ENCODE data around the gene RPRD1B. TPM values are rescaled to one million over a fixed set of nuclear protein-coding genes. Genes with fewer than 3 reads are reported as not detected.
A peak's percentile ranks its signal among the peaks of the same experiment; 100 is the strongest.

Gene RPRD1B
- total and polyA plus RNA-seq, 2 donors (not counting 3 experiments of a cell fraction or from before 2014, with no cell fraction given): 13.0 to 29.3 TPM

DNA sequence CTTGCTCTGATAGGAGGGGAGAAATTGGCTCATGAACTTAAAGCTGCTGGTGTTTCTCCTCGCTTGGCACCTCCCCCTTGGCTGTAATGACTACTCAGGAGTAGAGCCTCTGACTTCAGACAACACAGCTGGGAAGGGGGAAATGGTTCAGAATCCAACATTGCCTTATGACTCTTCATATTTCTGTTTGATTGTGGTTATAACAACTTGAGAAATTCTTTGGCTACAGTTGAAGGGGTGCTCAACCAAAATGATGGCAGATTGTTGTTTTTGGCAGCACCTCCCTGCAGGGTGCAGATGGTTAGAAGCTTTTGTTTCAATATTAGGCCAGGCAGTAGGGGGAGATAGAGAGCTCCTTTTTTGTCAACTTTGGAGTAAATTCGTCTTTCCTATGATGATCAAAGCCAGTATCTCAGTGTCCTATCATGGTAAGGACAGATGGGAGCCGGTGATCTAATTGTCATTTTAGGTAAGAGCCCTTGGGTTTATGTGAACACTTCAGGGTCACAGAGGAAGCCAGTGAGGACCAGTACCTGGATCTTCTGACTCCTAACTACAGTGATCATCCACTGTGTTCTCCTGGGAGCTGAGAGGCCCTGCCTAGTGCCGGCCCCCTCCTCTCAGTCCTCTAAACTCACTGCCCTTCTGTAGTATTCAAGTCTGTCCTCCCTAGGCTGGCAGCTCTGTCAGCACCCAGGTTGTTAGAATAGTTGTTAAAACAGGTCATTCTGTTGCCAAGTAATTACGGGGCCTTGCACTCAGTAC, 39.9 kb downstream of the RPRD1B start:
- Histone ChIP-seq H3K4me3 (replicated peaks in 1 of 3; ENCODE audit: insufficient read depth in 1 of 3, low read depth in 1 of 3, low read length in 3 of 3) (no peak overlapping the region), H3K4me2 (ENCODE audit: insufficient read depth, low read length) (peak overlapping the region; percentile 9), H4K20me1 (replicated peaks; ENCODE audit: control insufficient read depth, extremely low read depth, insufficient read depth, low read length) (no peaks in the 10 kb centered on the region), H3K36me3 (ENCODE audit: control insufficient read depth in 2 of 2, extremely low read depth in 1 of 2, insufficient read depth in 2 of 2, low read length in 2 of 2) (peaks cover 9 to 10% of the 10 kb centered on the region in 2 experiments), H3K27ac (ENCODE audit: insufficient read depth, low read depth, low read length) (peak overlapping the region; percentile 35), H3K27me3 (ENCODE audit: control insufficient read depth in 2 of 2, insufficient read depth in 2 of 2, low read length in 2 of 2) (no peaks in the 10 kb centered on the region), H3K9me3 (replicated peaks; ENCODE audit: control insufficient read depth, insufficient read depth, low read length) (no peaks in the 10 kb centered on the region), H3K4me1 (ENCODE audit: control insufficient read depth, extremely low read depth, insufficient read depth, low read length) (peaks cover 14% of the 10 kb centered on the region), H2AFZ (ENCODE audit: low read depth, low read length) (no peak overlapping the region), H3K9ac (replicated peaks; ENCODE audit: extremely low read depth, insufficient read depth, low read length) (peak overlapping the region; percentile 26), H3K9me1 (replicated peaks; ENCODE audit: control insufficient read depth, extremely low read depth, insufficient read depth, low read length) (no peaks in the 10 kb centered on the region), H3K79me2 (ENCODE audit: control insufficient read depth, insufficient read depth, low read length) (peaks cover 3% of the 10 kb centered on the region)
- BruUV-seq (replicated peaks): no TSS peak
- dilution Hi-C loops (cut with MboI; ENCODE audit: extremely low pct_ligation_motif_present, low sequenced_read_pairs) (no loop called here), intact Hi-C loops (cut with micrococcal nuclease) (loop anchor here (1.0 to 2.0 kb wide), 5 partner anchors 11 to 148 kb away; partner anchors contain the start of gene TGM2)
- DNase-seq (ENCODE audit: low read depth, low spot score) (peak; percentile 96), FAIRE-seq (peak; percentile 75)
- ChIA-PET CTCF (interaction anchor here (0.6 to 4.3 kb wide), 52 partner anchors 8 to 509 kb away, joined by 3 to 104 read pairs (median 8); partner anchors contain the start of genes TGM2 and TTI1), POLR2A (interaction anchor here (0.9 to 1.6 kb wide), 3 partner anchors 54 to 67 kb away, joined by 3 to 6 read pairs (median 6); no protein-coding TSS in a partner anchor)
- TF ChIP-seq POLR2A (IDR thresholded peaks at IDR 0.05; ENCODE audit: low read depth, low read length) (peak; percentile 24), POLR2AphosphoS5 (IDR thresholded peaks at IDR 0.05; ENCODE audit: insufficient read depth, low read depth, low read length) (peak; percentile 52), FOS (IDR thresholded peaks at IDR 0.05; ENCODE audit: borderline replicate concordance, insufficient read depth, low read length) (peak; percentile 44), EZH2 (IDR thresholded peaks at IDR 0.05; ENCODE audit: borderline replicate concordance, low read depth, low read length, severe bottlenecking) (no peak), MYC (IDR thresholded peaks at IDR 0.05; ENCODE audit: low read depth, low read length) (no peak), JUN (IDR thresholded peaks at IDR 0.05; ENCODE audit: borderline replicate concordance, insufficient read depth, insufficient read length, low read depth) (no peak), GATA2 (IDR thresholded peaks at IDR 0.05; ENCODE audit: insufficient read depth, insufficient read length, low read depth, low read length) (peak; percentile 37)
- TF ChIP-seq, protein P1, sequence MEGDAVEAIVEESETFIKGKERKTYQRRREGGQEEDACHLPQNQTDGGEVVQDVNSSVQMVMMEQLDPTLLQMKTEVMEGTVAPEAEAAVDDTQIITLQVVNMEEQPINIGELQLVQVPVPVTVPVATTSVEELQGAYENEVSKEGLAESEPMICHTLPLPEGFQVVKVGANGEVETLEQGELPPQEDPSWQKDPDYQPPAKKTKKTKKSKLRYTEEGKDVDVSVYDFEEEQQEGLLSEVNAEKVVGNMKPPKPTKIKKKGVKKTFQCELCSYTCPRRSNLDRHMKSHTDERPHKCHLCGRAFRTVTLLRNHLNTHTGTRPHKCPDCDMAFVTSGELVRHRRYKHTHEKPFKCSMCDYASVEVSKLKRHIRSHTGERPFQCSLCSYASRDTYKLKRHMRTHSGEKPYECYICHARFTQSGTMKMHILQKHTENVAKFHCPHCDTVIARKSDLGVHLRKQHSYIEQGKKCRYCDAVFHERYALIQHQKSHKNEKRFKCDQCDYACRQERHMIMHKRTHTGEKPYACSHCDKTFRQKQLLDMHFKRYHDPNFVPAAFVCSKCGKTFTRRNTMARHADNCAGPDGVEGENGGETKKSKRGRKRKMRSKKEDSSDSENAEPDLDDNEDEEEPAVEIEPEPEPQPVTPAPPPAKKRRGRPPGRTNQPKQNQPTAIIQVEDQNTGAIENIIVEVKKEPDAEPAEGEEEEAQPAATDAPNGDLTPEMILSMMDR (IDR thresholded peaks at IDR 0.05; ENCODE audit: extremely low read depth in 1 of 2, insufficient read depth in 1 of 2, low read depth in 1 of 2, low read length in 2 of 2): peak; percentile 68 to 82
- TF ChIP-seq, protein P2, sequence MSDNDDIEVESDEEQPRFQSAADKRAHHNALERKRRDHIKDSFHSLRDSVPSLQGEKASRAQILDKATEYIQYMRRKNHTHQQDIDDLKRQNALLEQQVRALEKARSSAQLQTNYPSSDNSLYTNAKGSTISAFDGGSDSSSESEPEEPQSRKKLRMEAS (IDR thresholded peaks at IDR 0.05; ENCODE audit: insufficient read depth, insufficient read length): no peak
